HepG2 (cell line): ENCODE measurements around the gene C2orf92. TPM values are rescaled to one million over a fixed set of nuclear protein-coding genes. Genes with fewer than 3 reads are reported as not detected.

Experiments used
- ATF7-NPFF ChIP-seq: sonication (generic); formaldehyde crosslinking; IDR thresholded peaks from 2 replicates; pipeline ENCODE4 v1.8.1; 2023; ENCODE audit warnings: mild to moderate bottlenecking, low read depth, missing genetic modification reagents, moderate library complexity
- BORCS8-MEF2B ChIP-seq: sonication (generic); formaldehyde crosslinking; IDR thresholded peaks from 2 replicates; pipeline ENCODE4 v1.8.0; 2022; ENCODE audit warnings: mild to moderate bottlenecking, missing genetic modification reagents
- FOXM1 ChIP-seq: sonication (generic); formaldehyde crosslinking; IDR thresholded peaks from 2 replicates; pipeline ENCODE4 v1.5.0; 2020; ENCODE audit warnings: missing genetic modification reagents
- HNF4A ChIP-seq: sonication (generic); formaldehyde crosslinking; IDR thresholded peaks from 2 replicates; pipeline ENCODE4 v1.4.0; 2020; ENCODE audit warnings: missing genetic modification reagents
- MBD4 ChIP-seq: IDR thresholded peaks from 2 replicates; pipeline ENCODE4 v1.6.1; 2012; ENCODE audit warnings: low read length, inconsistent platforms, borderline replicate concordance
- NAIF1 ChIP-seq: sonication (generic); formaldehyde crosslinking; IDR thresholded peaks from 2 replicates; pipeline ENCODE4 v1.5.0; 2020; ENCODE audit warnings: mild to moderate bottlenecking, missing genetic modification reagents, borderline replicate concordance
- PPARG ChIP-seq: conservative IDR thresholded peaks from 2 replicates; pipeline ENCODE4 v1.6.1; 2016; ENCODE audit warnings: missing biosample characterization, missing genetic modification reagents
- RAD21 ChIP-seq: fragments of 450-650 bp; formaldehyde crosslinking; IDR thresholded peaks from 2 replicates; pipeline ENCODE4 v1.5.0; 2020; ENCODE audit warnings: mild to moderate bottlenecking
- SIX1 ChIP-seq: sonication (generic); formaldehyde crosslinking; IDR thresholded peaks from 2 replicates; pipeline ENCODE4 v1.4.0; 2020; ENCODE audit warnings: missing genetic modification reagents, borderline replicate concordance
- YY1 ChIP-seq: IDR thresholded peaks from 2 replicates; pipeline ENCODE4 v1.6.1; 2011; ENCODE audit warnings: low read length, low read depth, moderate library complexity, mild to moderate bottlenecking; ENCODE audit not compliant: insufficient read depth, insufficient replicate concordance
- ZMYM4 ChIP-seq: sonication (generic); formaldehyde crosslinking; IDR thresholded peaks from 2 replicates; pipeline ENCODE4 v1.8.1; 2023; ENCODE audit warnings: mild to moderate bottlenecking, missing genetic modification reagents
- ZNF263 ChIP-seq: sonication (generic); formaldehyde crosslinking; IDR thresholded peaks from 2 replicates; pipeline ENCODE4 v1.4.0; 2020; ENCODE audit warnings: missing genetic modification reagents
- ZNF333 ChIP-seq: sonication (generic); formaldehyde crosslinking; IDR thresholded peaks from 2 replicates; pipeline ENCODE4 v1.4.0; 2020; ENCODE audit warnings: mild to moderate bottlenecking, missing genetic modification reagents, borderline replicate concordance
- ZNF775 ChIP-seq: sonication (generic); formaldehyde crosslinking; IDR thresholded peaks from 2 replicates; pipeline ENCODE4 v1.4.0; 2020; ENCODE audit warnings: missing genetic modification reagents, mild to moderate bottlenecking, moderate library complexity, borderline replicate concordance
- ZSCAN25 ChIP-seq: sonication (generic); formaldehyde crosslinking; IDR thresholded peaks from 2 replicates; pipeline ENCODE4 v1.8.0; 2022; ENCODE audit warnings: mild to moderate bottlenecking, missing genetic modification reagents
- polyA plus RNA-seq, 8 experiments: library from polyadenylated mRNA; depleted of rRNA in 3 of 8; stranded (reverse) in 7 of 8; unstranded in 1 of 8; fragments of >200 nt; fragmentation: Illumina TruSeq in 4 of 8; extraction: Trizol in 4 of 8; gene quantifications; 2 replicates each; pipeline versions ENCODE4 v1.2.1 to v1.2.3, GENCODE V29; 2011 to 2016; ENCODE audit warnings: low read depth in 4 of 8, missing spikeins in 1 of 8, mixed read lengths in 1 of 8; ENCODE audit not compliant: insufficient read depth in 1 of 8
- total RNA-seq, 5 experiments: library from RNA; depleted of rRNA; stranded (reverse); fragments of >200 nt; fragmentation: Illumina TruSeq; extraction: Trizol; gene quantifications; 2 replicates each; pipeline ENCODE4 v1.2.3, GENCODE V29; 2016; ENCODE audit warnings: low read depth in 1 of 5
- TF ChIP-seq, protein P1 (sequence below): sonication (generic); formaldehyde crosslinking; IDR thresholded peaks from 2 replicates; pipeline ENCODE4 v1.5.0; 2020; ENCODE audit warnings: missing genetic modification reagents
- TF ChIP-seq, protein P2 (sequence below): sonication (generic); formaldehyde crosslinking; IDR thresholded peaks from 2 replicates; pipeline ENCODE4 v1.5.0; 2020; ENCODE audit warnings: missing genetic modification reagents
- TF ChIP-seq, protein P3 (sequence below): IDR thresholded peaks from 2 replicates; pipeline ENCODE4 v1.6.1; 2016; ENCODE audit warnings: low read depth
- TF ChIP-seq, protein P4 (sequence below): sonication (generic); formaldehyde crosslinking; IDR thresholded peaks from 2 replicates; pipeline ENCODE4 v1.4.0; 2020; ENCODE audit warnings: missing genetic modification reagents; ENCODE audit errors: not compliant biosample characterization
- TF ChIP-seq, protein P5 (sequence below): sonication (generic); formaldehyde crosslinking; IDR thresholded peaks from 2 replicates; pipeline ENCODE4 v1.5.1; 2020; ENCODE audit warnings: missing genetic modification reagents, mild to moderate bottlenecking, borderline replicate concordance
- TF ChIP-seq, protein P6 (sequence below): IDR thresholded peaks from 2 replicates; pipeline ENCODE4 v1.6.1; 2016; ENCODE audit warnings: low read depth, borderline replicate concordance
- TF ChIP-seq, protein P7 (sequence below): sonication (generic); formaldehyde crosslinking; IDR thresholded peaks from 2 replicates; pipeline ENCODE4 v1.8.0; 2022; ENCODE audit warnings: low read depth, missing genetic modification reagents

Gene C2orf92
- total and polyA plus RNA-seq, 2 of the 13 experiments (the other 11 are each of a cell fraction or from before 2014, with no cell fraction given), result 4.9 to 5.0 TPM

DNA sequence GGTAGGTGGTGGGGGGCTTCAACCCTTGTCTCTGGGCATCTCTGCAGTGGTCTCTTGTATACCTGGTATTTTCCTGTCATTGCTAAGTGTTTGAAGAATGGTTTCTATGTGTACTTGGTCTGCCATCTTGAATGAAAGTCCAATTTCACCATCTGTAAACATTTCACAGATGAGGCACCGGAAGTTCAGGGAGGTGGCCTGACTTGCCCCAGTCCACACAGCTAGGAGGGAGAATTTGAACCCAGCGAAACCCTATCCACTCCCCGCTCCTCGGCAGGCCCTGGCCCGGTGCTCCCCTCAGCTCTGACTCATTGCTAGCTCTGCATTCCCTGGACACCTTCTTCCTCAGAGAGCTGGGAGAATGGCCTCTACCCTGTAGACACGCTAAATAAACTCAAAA, 74.4 kb downstream of the C2orf92 start (continued):
- TF ChIP-seq BORCS8-MEF2B (CRISPR knock-in tag), result no peak
- TF ChIP-seq, protein P1, sequence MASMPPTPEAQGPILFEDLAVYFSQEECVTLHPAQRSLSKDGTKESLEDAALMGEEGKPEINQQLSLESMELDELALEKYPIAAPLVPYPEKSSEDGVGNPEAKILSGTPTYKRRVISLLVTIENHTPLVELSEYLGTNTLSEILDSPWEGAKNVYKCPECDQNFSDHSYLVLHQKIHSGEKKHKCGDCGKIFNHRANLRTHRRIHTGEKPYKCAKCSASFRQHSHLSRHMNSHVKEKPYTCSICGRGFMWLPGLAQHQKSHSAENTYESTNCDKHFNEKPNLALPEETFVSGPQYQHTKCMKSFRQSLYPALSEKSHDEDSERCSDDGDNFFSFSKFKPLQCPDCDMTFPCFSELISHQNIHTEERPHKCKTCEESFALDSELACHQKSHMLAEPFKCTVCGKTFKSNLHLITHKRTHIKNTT (CRISPR knock-in tag), result no peak
- TF ChIP-seq PPARG (CRISPR knock-in tag), result no peak
- TF ChIP-seq, protein P2, sequence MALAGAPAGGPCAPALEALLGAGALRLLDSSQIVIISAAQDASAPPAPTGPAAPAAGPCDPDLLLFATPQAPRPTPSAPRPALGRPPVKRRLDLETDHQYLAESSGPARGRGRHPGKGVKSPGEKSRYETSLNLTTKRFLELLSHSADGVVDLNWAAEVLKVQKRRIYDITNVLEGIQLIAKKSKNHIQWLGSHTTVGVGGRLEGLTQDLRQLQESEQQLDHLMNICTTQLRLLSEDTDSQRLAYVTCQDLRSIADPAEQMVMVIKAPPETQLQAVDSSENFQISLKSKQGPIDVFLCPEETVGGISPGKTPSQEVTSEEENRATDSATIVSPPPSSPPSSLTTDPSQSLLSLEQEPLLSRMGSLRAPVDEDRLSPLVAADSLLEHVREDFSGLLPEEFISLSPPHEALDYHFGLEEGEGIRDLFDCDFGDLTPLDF (CRISPR knock-in tag), result no peak
- TF ChIP-seq FOXM1 (CRISPR knock-in tag), result no peak
- TF ChIP-seq ZSCAN25 (CRISPR knock-in tag), result no peak
- TF ChIP-seq ATF7-NPFF (CRISPR knock-in tag), result no peak
- peak; percentile 80 for TF ChIP-seq HNF4A (CRISPR knock-in tag)
- TF ChIP-seq, protein P3, sequence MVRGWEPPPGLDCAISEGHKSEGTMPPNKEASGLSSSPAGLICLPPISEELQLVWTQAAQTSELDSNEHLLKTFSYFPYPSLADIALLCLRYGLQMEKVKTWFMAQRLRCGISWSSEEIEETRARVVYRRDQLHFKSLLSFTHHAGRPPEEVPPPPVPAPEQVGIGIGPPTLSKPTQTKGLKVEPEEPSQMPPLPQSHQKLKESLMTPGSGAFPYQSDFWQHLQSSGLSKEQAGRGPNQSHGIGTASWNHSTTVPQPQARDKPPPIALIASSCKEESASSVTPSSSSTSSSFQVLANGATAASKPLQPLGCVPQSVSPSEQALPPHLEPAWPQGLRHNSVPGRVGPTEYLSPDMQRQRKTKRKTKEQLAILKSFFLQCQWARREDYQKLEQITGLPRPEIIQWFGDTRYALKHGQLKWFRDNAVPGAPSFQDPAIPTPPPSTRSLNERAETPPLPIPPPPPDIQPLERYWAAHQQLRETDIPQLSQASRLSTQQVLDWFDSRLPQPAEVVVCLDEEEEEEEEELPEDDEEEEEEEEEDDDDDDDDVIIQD (CRISPR knock-in tag), result peak; percentile 93; the same call in 1 of the 2 replicates
- TF ChIP-seq, protein P4, sequence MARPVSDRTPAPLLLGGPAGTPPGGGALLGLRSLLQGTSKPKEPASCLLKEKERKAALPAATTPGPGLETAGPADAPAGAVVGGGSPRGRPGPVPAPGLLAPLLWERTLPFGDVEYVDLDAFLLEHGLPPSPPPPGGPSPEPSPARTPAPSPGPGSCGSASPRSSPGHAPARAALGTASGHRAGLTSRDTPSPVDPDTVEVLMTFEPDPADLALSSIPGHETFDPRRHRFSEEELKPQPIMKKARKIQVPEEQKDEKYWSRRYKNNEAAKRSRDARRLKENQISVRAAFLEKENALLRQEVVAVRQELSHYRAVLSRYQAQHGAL (CRISPR knock-in tag), result no peak
- TF ChIP-seq ZNF775, result no peak
- TF ChIP-seq, protein P5, sequence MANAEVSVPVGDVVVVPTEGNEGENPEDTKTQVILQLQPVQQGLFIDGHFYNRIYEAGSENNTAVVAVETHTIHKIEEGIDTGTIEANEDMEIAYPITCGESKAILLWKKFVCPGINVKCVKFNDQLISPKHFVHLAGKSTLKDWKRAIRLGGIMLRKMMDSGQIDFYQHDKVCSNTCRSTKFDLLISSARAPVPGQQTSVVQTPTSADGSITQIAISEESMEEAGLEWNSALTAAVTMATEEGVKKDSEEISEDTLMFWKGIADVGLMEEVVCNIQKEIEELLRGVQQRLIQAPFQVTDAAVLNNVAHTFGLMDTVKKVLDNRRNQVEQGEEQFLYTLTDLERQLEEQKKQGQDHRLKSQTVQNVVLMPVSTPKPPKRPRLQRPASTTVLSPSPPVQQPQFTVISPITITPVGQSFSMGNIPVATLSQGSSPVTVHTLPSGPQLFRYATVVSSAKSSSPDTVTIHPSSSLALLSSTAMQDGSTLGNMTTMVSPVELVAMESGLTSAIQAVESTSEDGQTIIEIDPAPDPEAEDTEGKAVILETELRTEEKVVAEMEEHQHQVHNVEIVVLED, result no peak
- no peak for TF ChIP-seq MBD4
- TF ChIP-seq ZNF263 (CRISPR knock-in tag), result peak; percentile 84
- TF ChIP-seq, protein P6, sequence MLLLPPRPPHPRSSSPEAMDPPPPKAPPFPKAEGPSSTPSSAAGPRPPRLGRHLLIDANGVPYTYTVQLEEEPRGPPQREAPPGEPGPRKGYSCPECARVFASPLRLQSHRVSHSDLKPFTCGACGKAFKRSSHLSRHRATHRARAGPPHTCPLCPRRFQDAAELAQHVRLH (CRISPR knock-in tag), result 0 out of 2 replicates have a peak, but pooled peaks have one; percentile 14
- TF ChIP-seq SIX1, result 0 out of 2 replicates have a peak, but pooled peaks have one; percentile 9
- TF ChIP-seq NAIF1 (CRISPR knock-in tag), result no peak
- no peak for TF ChIP-seq ZNF333 (CRISPR knock-in tag)
- TF ChIP-seq YY1, result peak; percentile 64
- TF ChIP-seq ZMYM4 (CRISPR knock-in tag), result peak; percentile 75
- no peak for TF ChIP-seq RAD21 (CRISPR knock-in tag)
- TF ChIP-seq, protein P7, sequence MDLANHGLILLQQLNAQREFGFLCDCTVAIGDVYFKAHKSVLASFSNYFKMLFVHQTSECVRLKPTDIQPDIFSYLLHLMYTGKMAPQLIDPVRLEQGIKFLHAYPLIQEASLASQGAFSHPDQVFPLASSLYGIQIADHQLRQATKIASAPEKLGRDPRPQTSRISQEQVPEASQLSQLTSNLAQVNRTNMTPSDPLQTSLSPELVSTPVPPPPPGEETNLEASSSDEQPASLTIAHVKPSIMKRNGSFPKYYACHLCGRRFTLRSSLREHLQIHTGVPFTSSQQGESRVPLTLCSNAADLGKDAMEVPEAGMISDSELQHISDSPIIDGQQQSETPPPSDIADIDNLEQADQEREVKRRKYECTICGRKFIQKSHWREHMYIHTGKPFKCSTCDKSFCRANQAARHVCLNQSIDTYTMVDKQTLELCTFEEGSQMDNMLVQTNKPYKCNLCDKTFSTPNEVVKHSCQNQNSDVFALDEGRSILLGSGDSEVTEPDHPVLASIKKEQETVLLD (CRISPR knock-in tag), result no peak
